Esophagus mucosa (tissue), 1 donor: ENCODE measurements around the gene NKRF. TPM values are rescaled to one million over a fixed set of nuclear protein-coding genes. Genes with fewer than 3 reads are reported as not detected.

Experiments
- ATAC-seq: fragments of 200-7000 bp; cut with Tn5 transposase; one replicate; pipeline ENCODE4 v1.9.1; 2020
- total RNA-seq: library from RNA; stranded (reverse); gene quantifications from one replicate; pipeline ENCODE4 v1.2.4, GENCODE V29; 2023
- donor health status: DM: yes; HTN: yes; CAD: no.

Gene NKRF
- total RNA-seq, 1 donor from 2014 or later = 7.5 TPM

DNA sequence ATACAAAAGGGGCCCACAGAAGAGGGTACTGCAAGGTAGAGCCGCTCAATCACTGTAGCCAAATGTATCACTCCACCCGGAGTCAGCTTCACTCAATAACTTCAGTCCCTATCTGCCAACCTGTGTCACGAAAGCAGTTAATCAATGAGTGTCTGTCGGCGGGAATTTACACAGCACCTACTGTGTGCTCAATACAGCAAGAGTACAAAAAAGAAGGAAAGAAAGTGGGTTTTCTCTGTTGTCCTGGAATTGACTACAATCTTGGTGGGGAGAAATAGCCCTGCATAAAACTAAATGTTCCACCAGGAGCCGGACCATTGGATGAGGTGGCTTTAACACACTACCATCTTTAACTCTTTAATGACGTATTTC lies 780 bp upstream of the NKRF start:
- no peak for ATAC-seq

DNA sequence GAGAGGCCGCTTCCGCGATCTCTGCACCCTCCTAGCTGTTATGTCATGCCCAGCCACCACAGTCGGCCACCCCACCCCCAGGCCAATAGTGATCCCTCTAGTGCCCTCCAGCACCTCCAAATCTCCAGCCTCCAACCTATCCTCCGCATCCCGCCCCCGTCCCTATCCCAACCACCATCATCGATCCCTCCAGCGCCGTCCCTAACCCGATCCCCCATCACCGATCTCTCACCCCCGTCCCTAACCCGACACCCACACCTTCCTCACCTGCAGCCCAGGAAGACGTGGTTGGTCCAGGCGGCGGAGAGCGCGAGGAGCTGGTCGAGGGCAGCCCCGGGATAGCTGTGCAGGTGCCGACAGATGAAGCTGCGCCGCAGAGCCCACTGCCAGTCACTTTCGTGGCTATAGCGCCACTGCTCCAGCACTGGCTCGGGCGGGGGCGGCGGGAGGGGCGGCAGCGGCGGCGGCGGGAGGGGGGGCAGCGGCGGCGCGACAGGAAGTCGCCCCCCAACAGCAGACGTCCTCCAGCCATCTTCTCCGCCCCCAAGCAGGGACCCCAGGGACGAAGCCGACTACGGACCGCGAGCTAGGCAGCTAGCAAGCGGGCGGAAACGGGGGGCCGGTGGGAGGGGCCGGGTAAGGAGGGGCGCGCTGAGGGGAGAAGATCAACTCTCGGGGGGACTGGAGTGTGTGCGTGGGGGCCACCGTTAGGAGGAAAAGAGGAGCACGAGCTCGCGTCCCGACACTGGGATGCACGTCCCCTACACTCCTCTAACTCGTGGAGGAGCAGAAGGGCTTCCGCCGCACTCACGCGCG lies 552 bp downstream of the NKRF start:
- peak; percentile 64 for ATAC-seq

- ATAC-seq = no peak
These were observed 1.3 kb downstream of the NKRF start for GRCh38 chrX:119604766-119605463.

DNA sequence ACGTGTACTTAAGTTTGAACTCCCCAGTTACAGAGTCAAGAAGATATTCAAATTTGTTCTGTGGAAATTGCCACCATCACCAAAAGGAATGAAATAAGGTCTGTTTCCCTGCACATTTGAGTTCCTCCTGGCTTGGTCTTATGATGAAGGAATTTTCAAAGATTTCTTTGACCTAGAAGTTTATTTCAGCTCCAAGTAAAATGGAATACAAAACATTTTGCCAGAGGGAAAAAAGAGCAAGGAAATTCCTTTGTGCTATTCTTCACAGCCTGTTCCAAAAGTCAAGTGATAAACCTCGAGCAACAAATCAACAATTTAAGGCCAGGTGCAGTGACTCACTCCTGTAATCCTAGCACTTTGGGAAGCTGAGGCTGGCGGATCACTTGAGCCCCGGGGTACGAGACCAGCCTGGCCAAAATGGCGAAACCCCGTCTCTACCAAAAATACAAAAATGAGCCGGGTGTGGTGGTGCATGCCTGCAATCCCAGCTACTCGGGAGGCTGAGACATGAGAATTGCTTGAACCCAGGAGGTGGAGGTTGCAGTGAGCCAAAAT lies 3.4 kb downstream of the NKRF start:
- no peak for ATAC-seq

GRCh38 chrX:119589810-119590209 lies 16.4 kb downstream of the NKRF start:
- ATAC-seq = no peak

DNA sequence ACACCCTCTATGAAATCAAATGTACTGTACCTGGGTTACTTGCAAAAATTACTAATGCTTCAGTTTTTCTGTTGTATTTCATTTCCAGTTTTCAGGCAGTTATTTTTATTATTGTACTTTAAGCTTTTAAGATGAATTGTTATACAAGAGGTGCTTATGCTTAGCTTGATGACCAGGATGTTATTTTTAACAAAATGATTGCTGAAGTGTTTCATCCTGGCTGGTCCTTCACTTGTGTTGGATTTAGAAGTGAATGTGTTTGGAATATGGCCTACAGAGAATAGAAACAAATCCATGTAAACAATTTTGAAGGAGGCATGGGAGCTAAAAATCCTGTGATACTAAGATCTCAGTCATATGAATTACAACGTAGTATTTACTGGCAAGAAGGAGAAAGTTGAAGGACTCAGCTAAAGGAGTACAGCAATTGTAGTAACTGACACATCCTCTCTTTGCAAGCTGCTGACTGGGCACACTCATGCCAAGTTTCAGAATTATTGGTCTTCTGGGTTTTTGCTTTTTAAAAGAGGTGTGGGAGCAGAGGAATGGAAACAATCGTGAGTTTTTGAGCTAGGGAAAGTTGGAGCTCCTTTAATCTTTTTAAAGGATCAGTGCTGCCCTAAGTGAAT lies 22.7 kb downstream of the NKRF start:
- ATAC-seq = no peak

DNA sequence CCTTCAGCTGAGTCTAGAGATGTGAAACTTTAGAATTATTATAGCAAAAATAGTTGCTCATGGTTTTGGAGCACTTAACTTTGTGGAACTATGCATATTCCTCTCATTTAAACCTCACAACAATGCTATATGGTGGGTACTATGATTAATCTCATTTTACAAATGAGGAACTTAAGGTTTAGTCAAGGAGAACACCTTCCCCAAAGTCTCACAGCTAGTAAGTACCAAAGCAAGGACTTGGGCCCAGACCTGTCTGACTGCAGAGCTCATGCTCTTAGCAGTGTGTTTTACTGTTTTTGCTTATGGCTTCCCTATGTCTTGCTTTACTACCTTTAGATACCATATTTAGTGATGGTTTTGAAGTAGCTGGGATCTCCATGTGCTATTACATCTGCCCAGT lies 26.8 kb downstream of the NKRF start:
- ATAC-seq = no peak

DNA sequence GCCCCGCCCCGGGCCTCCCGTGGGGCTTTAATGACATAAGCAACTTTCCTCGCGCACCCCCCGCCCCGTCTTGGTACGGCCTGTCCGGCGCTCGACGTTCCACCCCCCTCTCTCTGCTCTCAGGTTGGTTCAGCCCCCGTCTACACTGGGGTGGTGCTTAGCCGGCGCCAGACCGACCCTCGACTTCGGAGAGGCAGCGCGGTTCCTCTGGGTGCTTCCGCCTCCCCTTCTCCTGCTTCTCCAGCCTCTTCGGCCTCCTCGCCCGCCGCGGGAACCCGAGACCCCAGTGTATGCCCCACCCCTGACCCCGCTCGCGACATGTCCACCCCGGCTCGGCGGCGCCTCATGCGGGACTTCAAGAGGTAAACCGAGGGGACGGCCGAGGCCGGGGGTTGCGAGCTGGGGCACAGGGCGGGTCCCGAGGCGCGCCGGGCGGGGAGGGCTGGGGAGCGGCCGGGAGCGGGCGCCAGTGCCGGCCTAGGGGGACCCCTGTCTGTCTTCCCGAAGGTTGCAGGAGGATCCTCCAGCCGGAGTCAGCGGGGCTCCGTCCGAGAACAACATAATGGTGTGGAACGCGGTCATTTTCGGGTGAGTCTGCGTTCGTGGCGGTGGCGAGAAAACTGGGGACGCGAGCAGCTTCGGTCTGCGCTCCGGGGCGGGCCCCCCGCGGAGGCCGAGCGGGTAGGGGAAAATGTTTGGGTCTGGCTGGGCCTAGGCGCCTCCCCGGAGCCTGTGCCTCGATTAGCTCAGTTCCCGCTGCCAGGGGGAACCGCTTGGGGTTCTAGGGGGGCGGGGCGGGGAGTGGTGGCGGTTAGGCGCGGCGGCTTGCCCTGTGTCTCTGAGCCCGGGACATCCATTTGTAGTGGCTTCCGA lies 31.6 kb downstream of the NKRF start, which contains the start of gene UBE2A:
UBE2A (plus strand) TSS at position 170 of the 873 bp plus-strand sequence; CDS start at position 319, 149 bp downstream.
- ATAC-seq = peak; percentile 98

DNA sequence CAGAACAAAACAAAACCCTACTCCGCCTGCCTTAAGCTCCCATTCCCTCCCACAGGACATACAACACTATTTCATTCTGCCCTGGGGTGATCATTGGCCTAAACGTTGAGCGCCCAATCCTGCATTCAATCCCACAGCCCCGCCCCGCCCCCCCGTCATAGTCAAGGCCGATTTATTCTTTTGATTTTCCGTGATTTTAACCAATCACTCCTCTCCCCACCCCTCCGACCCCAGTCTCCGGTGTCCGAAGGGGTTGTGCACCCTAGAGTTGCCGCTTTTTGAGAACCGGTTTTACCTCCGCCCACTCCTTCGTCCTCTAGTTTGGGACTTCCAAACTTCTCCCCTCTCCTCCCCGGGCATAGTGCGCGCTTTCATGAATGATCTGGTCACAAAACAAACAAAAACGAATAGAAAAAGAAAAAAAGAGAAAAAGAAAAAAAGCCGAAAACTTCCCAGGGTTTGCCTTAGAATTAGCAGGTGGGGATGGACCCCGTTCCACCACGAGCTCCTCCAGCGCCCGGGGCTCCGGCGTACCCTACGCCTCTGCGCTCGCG lies 32.3 kb downstream of the NKRF start:
- no peak for ATAC-seq

GRCh38 chrX:119573222-119573621 lies 33.0 kb downstream of the NKRF start:
- no peak for ATAC-seq

DNA sequence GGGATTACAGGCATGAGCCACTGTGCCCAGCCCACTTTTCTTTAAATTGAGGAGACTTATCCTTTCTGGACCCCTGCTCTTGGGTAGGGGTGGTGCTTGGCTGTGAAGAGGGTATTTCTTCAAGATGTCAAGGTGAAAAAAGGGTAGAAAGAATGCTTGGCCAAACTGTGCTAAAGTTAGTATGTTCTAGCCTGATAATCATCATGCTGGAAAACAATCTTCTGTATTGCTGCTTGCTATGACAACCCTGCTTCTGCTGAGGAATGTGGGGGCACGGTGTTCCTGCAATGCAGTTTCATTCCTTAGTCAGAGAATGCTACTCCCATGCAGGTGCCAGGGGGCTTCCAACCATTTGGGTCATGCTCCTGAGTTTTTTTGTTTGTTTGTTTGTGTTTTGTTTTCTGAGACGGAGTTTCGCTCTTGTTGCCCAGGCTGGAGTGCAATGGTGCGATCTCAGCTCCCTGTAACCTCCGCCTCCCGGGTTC lies 35.8 kb downstream of the NKRF start:
- ATAC-seq = no peak

GRCh38 chrX:119565107-119565663 lies 41.0 kb downstream of the NKRF start, which contains the start of gene STEEP1:
Gene STEEP1, minus strand, starts transcription at chrX:119565409. Its CDS starts 54 bp downstream, at chrX:119565355.
- ATAC-seq = peak; percentile 96

GRCh38 chrX:119552508-119552907 lies 53.7 kb downstream of the NKRF start:
- peak; percentile 76 for ATAC-seq

GRCh38 chrX:119549327-119550016 lies 56.8 kb downstream of the NKRF start:
- no peak for ATAC-seq

GRCh38 chrX:119541188-119541587 lies 65.0 kb downstream of the NKRF start:
- ATAC-seq = no peak

GRCh38 chrX:119539872-119540271 lies 66.4 kb downstream of the NKRF start:
- no peak for ATAC-seq
